GM21528 (cell line): ENCODE results near the gene MEOX2.

ENCODE experiments used
- ATAC-seq: cut with Tn5 transposase; IDR thresholded peaks from one replicate; pipeline ENCODE4 v1.9.1; 2021; ENCODE audit warnings: mild to moderate bottlenecking, moderate library complexity; ENCODE audit not compliant: unreplicated experiment, low FRiP score

The MEOX2 gene

GRCh38 chr7:15681631-15682030 is 4.9 kb downstream of the MEOX2 start:
- ATAC-seq = no peak

GRCh38 chr7:15681186-15681585 is 5.3 kb downstream of the MEOX2 start:
- ATAC-seq = no peak

- ATAC-seq = no peak
These were observed 6.0 kb downstream of the MEOX2 start for GRCh38 chr7:15680446-15680845.

GRCh38 chr7:15679306-15679705 is 7.2 kb downstream of the MEOX2 start:
- no peak for ATAC-seq

- ATAC-seq = no peak
These were observed 7.8 kb downstream of the MEOX2 start for GRCh38 chr7:15678653-15679052.

- no peak for ATAC-seq
These were observed 11.1 kb downstream of the MEOX2 start for GRCh38 chr7:15675379-15675778.

GRCh38 chr7:15674586-15674985 is 11.9 kb downstream of the MEOX2 start:
- ATAC-seq = no peak

- no peak for ATAC-seq
These were observed 16.9 kb downstream of the MEOX2 start for GRCh38 chr7:15669443-15670090.

- ATAC-seq = no peak
These were observed 18.5 kb downstream of the MEOX2 start for GRCh38 chr7:15667991-15668390.

- no peak for ATAC-seq
These were observed 24.0 kb downstream of the MEOX2 start for GRCh38 chr7:15662451-15662850.

GRCh38 chr7:15658247-15658646 is 28.2 kb downstream of the MEOX2 start:
- no peak for ATAC-seq

GRCh38 chr7:15652776-15653290 is 33.6 kb downstream of the MEOX2 start:
- ATAC-seq = no peak

- no peak for ATAC-seq
These were observed 34.8 kb downstream of the MEOX2 start for GRCh38 chr7:15651693-15652092.

GRCh38 chr7:15650787-15651186 is 35.7 kb downstream of the MEOX2 start:
- no peak for ATAC-seq

GRCh38 chr7:15648461-15648961 is 38.0 kb downstream of the MEOX2 start:
- no peak for ATAC-seq

GRCh38 chr7:15647309-15647708 is 39.2 kb downstream of the MEOX2 start:
- no peak for ATAC-seq

- no peak for ATAC-seq
These were observed 43.3 kb downstream of the MEOX2 start for GRCh38 chr7:15643000-15643705.

- ATAC-seq = no peak
These were observed 57.6 kb downstream of the MEOX2 start for GRCh38 chr7:15628876-15629275.

- no peak for ATAC-seq
These were observed 60.4 kb downstream of the MEOX2 start for GRCh38 chr7:15626041-15626440.

- ATAC-seq = no peak
These were observed 61.0 kb downstream of the MEOX2 start for GRCh38 chr7:15625466-15625865.

GRCh38 chr7:15621468-15621867 is 65.0 kb downstream of the MEOX2 start:
- ATAC-seq = no peak
